Measurements from ENCODE around the gene C1QTNF4.

The C1QTNF4 gene

DNA sequence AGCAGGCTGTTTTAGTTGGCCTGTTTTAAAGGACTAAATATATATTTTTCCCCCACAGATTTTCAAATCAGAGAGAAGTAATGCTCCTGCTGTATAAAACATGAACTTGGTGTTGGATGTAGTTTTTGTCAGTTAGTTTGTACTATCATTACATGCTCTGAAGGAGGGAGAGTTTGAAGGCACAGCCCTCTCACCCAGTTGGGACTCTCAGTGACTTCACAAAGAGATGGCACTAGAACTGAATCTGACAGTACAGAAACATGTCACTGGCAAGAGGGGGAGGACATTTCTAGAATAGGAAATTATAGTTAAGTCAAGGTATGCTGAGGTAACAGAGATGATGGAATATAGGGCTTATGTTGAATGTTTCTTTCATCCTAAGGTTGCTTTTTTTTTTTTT lies 21.0 kb upstream of the C1QTNF4 start:
- H3K4me3 ChIP-seq (ENCODE audit: low read depth, low read length), result no peak overlapping the region
- no peaks in the 10 kb centered on the region for H3K4me1 ChIP-seq (ENCODE audit: control insufficient read depth, insufficient read depth, low read length)
- no peaks in the 10 kb centered on the region for H3K27me3 ChIP-seq (ENCODE audit: control insufficient read depth, insufficient read depth, low read length)
- no peaks in the 10 kb centered on the region for H3K9me3 ChIP-seq (ENCODE audit: control insufficient read depth, insufficient read depth, low read length)
- no peak overlapping the region for H3K9ac ChIP-seq (ENCODE audit: low read depth, low read length)
- no peaks in the 10 kb centered on the region for H3K36me3 ChIP-seq (ENCODE audit: control insufficient read depth, insufficient read depth, low read length)

GRCh38 chr11:47611348-47611794 lies 17.2 kb upstream of the C1QTNF4 start:
- no peaks in the 10 kb centered on the region for H3K9me3 ChIP-seq (ENCODE audit: control insufficient read depth, insufficient read depth, low read length)
- no peak overlapping the region for H3K4me3 ChIP-seq (ENCODE audit: low read depth, low read length)
- H3K4me1 ChIP-seq (ENCODE audit: control insufficient read depth, insufficient read depth, low read length), result no peaks in the 10 kb centered on the region
- no peaks in the 10 kb centered on the region for H3K27me3 ChIP-seq (ENCODE audit: control insufficient read depth, insufficient read depth, low read length)
- no peak overlapping the region for H3K9ac ChIP-seq (ENCODE audit: low read depth, low read length)
- H3K36me3 ChIP-seq (ENCODE audit: control insufficient read depth, insufficient read depth, low read length), result no peaks in the 10 kb centered on the region

- H3K9me3 ChIP-seq (ENCODE audit: control insufficient read depth, insufficient read depth, low read length), result no peaks in the 10 kb centered on the region
- no peak overlapping the region for H3K9ac ChIP-seq (ENCODE audit: low read depth, low read length)
- H3K36me3 ChIP-seq (ENCODE audit: control insufficient read depth, insufficient read depth, low read length), result no peaks in the 10 kb centered on the region
Observed at GRCh38 chr11:47609675-47610074, 15.5 kb upstream of the C1QTNF4 start.

GRCh38 chr11:47607380-47607779 lies 13.2 kb upstream of the C1QTNF4 start:
- no peaks in the 10 kb centered on the region for H3K36me3 ChIP-seq (ENCODE audit: control insufficient read depth, insufficient read depth, low read length)
- H3K9ac ChIP-seq (ENCODE audit: low read depth, low read length), result no peak overlapping the region

More at GRCh38 chr11:47609675-47610074, 15.5 kb upstream of the C1QTNF4 start:
- no peaks in the 10 kb centered on the region for H3K27me3 ChIP-seq (ENCODE audit: control insufficient read depth, insufficient read depth, low read length)
- H3K4me1 ChIP-seq (ENCODE audit: control insufficient read depth, insufficient read depth, low read length), result no peaks in the 10 kb centered on the region
- no peak overlapping the region for H3K4me3 ChIP-seq (ENCODE audit: low read depth, low read length)

GRCh38 chr11:47606731-47607130 lies 12.5 kb upstream of the C1QTNF4 start:
- H3K9me3 ChIP-seq (ENCODE audit: control insufficient read depth, insufficient read depth, low read length), result no peaks in the 10 kb centered on the region
- no peak overlapping the region for H3K4me3 ChIP-seq (ENCODE audit: low read depth, low read length)
- H3K9ac ChIP-seq (ENCODE audit: low read depth, low read length), result no peak overlapping the region
- H3K4me1 ChIP-seq (ENCODE audit: control insufficient read depth, insufficient read depth, low read length), result no peaks in the 10 kb centered on the region
- H3K27me3 ChIP-seq (ENCODE audit: control insufficient read depth, insufficient read depth, low read length), result no peaks in the 10 kb centered on the region
- H3K36me3 ChIP-seq (ENCODE audit: control insufficient read depth, insufficient read depth, low read length), result no peaks in the 10 kb centered on the region

More at GRCh38 chr11:47607380-47607779, 13.2 kb upstream of the C1QTNF4 start:
- Histone ChIP-seq H3K27me3 (ENCODE audit: control insufficient read depth, insufficient read depth, low read length) (no peaks in the 10 kb centered on the region), H3K9me3 (ENCODE audit: control insufficient read depth, insufficient read depth, low read length) (no peaks in the 10 kb centered on the region), H3K4me1 (ENCODE audit: control insufficient read depth, insufficient read depth, low read length) (no peaks in the 10 kb centered on the region), H3K4me3 (ENCODE audit: low read depth, low read length) (no peak overlapping the region)

DNA sequence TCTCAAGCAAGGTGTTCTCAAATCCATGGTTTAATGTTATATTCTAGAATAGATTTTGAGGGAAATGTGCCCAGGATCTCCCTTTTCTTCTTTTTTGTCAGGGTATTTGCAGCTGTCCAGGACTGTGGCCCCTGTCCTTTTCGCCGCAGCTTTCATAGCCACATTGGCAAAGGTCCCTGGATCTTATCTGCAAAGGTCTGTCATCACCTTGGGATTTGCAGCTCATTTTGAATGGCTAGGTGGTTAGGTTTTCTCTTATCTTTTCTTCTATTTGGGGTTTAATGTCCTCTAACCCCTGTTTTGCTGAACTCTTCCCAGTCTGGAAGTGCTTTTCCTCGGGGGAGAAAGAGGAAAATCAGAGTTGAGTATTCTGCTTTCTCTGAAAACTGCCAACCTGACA lies 11.7 kb upstream of the C1QTNF4 start:
- H3K9me3 ChIP-seq (ENCODE audit: control insufficient read depth, insufficient read depth, low read length), result no peaks in the 10 kb centered on the region
- no peaks in the 10 kb centered on the region for H3K4me1 ChIP-seq (ENCODE audit: control insufficient read depth, insufficient read depth, low read length)
- no peaks in the 10 kb centered on the region for H3K36me3 ChIP-seq (ENCODE audit: control insufficient read depth, insufficient read depth, low read length)
- H3K9ac ChIP-seq (ENCODE audit: low read depth, low read length), result no peak overlapping the region
- H3K4me3 ChIP-seq (ENCODE audit: low read depth, low read length), result no peak overlapping the region
- no peaks in the 10 kb centered on the region for H3K27me3 ChIP-seq (ENCODE audit: control insufficient read depth, insufficient read depth, low read length)

- H3K4me1 ChIP-seq (ENCODE audit: control insufficient read depth, insufficient read depth, low read length), result no peaks in the 10 kb centered on the region
- H3K36me3 ChIP-seq (ENCODE audit: control insufficient read depth, insufficient read depth, low read length), result no peaks in the 10 kb centered on the region
- no peak overlapping the region for H3K9ac ChIP-seq (ENCODE audit: low read depth, low read length)
- H3K27me3 ChIP-seq (ENCODE audit: control insufficient read depth, insufficient read depth, low read length), result no peaks in the 10 kb centered on the region
- H3K9me3 ChIP-seq (ENCODE audit: control insufficient read depth, insufficient read depth, low read length), result no peaks in the 10 kb centered on the region
- no peak overlapping the region for H3K4me3 ChIP-seq (ENCODE audit: low read depth, low read length)
Observed at GRCh38 chr11:47603295-47603694, 9.1 kb upstream of the C1QTNF4 start.

GRCh38 chr11:47599902-47600301 lies 5.7 kb upstream of the C1QTNF4 start:
- H3K4me3 ChIP-seq (ENCODE audit: low read depth, low read length), result no peak overlapping the region
- no peaks in the 10 kb centered on the region for H3K9me3 ChIP-seq (ENCODE audit: control insufficient read depth, insufficient read depth, low read length)
- H3K4me1 ChIP-seq (ENCODE audit: control insufficient read depth, insufficient read depth, low read length), result no peaks in the 10 kb centered on the region
- peaks cover 12% of the 10 kb centered on the region for H3K27me3 ChIP-seq (ENCODE audit: control insufficient read depth, insufficient read depth, low read length)
- H3K36me3 ChIP-seq (ENCODE audit: control insufficient read depth, insufficient read depth, low read length), result no peaks in the 10 kb centered on the region
- no peak overlapping the region for H3K9ac ChIP-seq (ENCODE audit: low read depth, low read length)

DNA sequence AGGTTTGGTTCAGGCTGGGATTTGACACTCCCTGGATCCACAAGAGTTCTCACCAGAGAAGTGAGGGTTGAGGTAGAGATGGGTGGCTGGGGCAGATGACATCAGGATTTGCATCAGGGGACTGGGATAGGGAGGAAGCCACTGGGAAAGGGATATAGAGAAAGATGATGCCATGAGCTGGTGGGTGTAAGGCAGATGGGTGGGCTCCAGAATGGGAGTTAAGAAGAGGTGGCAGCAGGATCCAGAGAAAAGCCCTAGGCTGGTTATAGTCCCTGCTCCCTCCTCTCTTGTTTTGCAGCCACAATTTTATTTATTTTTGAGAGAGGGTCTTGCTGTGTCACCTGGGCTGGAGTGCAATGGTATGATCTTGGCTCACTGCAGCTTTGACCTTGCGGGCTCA lies 1.8 kb upstream of the C1QTNF4 start:
- no peaks in the 10 kb centered on the region for H3K36me3 ChIP-seq (ENCODE audit: control insufficient read depth, insufficient read depth, low read length)
- H3K9ac ChIP-seq (ENCODE audit: low read depth, low read length), result no peak overlapping the region
- no peaks in the 10 kb centered on the region for H3K9me3 ChIP-seq (ENCODE audit: control insufficient read depth, insufficient read depth, low read length)
- H3K4me3 ChIP-seq (ENCODE audit: low read depth, low read length), result no peak overlapping the region
- H3K4me1 ChIP-seq (ENCODE audit: control insufficient read depth, insufficient read depth, low read length), result peaks cover 2% of the 10 kb centered on the region
- H3K27me3 ChIP-seq (ENCODE audit: control insufficient read depth, insufficient read depth, low read length), result peaks cover 43% of the 10 kb centered on the region

DNA sequence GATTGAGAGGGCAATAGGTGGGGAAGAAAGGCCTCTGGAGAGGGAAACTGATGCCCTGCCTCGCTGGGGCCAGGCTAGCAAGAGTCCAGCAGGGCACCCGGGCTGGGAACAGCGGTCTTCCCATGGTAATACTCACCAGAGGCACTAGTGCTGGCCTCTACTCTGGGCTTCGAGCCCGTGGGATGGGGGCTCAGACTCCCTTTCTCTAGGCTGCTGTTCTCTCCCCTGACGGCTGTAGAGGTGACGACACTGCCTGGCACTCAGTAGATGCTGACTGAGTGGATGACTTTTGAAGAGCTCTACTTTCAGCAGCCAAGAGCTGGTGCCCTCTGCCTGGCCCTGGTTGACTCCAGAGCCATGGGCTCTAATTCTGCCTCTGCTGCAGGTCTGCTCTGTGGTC lies 818 bp upstream of the C1QTNF4 start:
- Histone ChIP-seq H3K4me1 (ENCODE audit: control insufficient read depth, insufficient read depth, low read length) (peaks cover 4% of the 10 kb centered on the region), H3K9ac (ENCODE audit: low read depth, low read length) (no peak overlapping the region), H3K9me3 (ENCODE audit: control insufficient read depth, insufficient read depth, low read length) (no peaks in the 10 kb centered on the region), H3K36me3 (ENCODE audit: control insufficient read depth, insufficient read depth, low read length) (no peaks in the 10 kb centered on the region), H3K27me3 (ENCODE audit: control insufficient read depth, insufficient read depth, low read length) (peaks cover 46% of the 10 kb centered on the region), H3K4me3 (ENCODE audit: low read depth, low read length) (no peak overlapping the region)

DNA sequence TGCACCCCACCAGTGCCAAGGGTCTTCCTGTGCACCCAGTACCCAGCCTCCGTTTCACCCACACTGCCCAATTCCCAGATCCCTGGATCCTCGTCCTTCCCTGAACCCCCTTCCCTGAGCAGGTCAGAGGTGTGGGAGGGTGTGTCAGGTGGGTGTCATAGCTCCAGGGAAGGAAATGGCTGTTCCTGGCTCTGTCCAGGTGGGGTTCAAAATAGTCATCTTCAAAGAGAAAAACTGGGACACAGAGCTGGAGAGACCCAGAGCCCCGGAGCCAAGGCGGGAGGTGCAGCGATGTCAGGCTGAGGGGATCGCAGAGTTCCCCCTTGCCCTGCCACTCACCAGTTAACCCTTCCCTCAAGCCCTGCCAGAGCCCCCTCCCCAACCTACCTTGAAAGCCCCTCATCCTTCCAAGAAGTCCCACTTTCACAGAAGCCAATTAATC lies 698 bp downstream of the C1QTNF4 start:
- H3K4me3 ChIP-seq (ENCODE audit: low read depth, low read length), result peak overlapping the region; percentile 76

GRCh38 chr11:47592970-47593369 lies 1.2 kb downstream of the C1QTNF4 start:
- Histone ChIP-seq H3K4me3 (ENCODE audit: low read depth, low read length) (peak overlapping the region; percentile 76), H3K4me1 (ENCODE audit: control insufficient read depth, insufficient read depth, low read length) (peaks cover 4% of the 10 kb centered on the region), H3K9ac (ENCODE audit: low read depth, low read length) (no peak overlapping the region), H3K27me3 (ENCODE audit: control insufficient read depth, insufficient read depth, low read length) (peaks cover 46% of the 10 kb centered on the region), H3K9me3 (ENCODE audit: control insufficient read depth, insufficient read depth, low read length) (no peaks in the 10 kb centered on the region), H3K36me3 (ENCODE audit: control insufficient read depth, insufficient read depth, low read length) (no peaks in the 10 kb centered on the region)

More for the DNA sequence above, 698 bp downstream of the C1QTNF4 start:
- no peaks in the 10 kb centered on the region for H3K36me3 ChIP-seq (ENCODE audit: control insufficient read depth, insufficient read depth, low read length)
- peak overlapping the region; percentile 47 for H3K9ac ChIP-seq (ENCODE audit: low read depth, low read length)
- no peaks in the 10 kb centered on the region for H3K9me3 ChIP-seq (ENCODE audit: control insufficient read depth, insufficient read depth, low read length)
- peaks cover 4% of the 10 kb centered on the region for H3K4me1 ChIP-seq (ENCODE audit: control insufficient read depth, insufficient read depth, low read length)
- H3K27me3 ChIP-seq (ENCODE audit: control insufficient read depth, insufficient read depth, low read length), result peaks cover 46% of the 10 kb centered on the region
